ENCODE measurements around the gene TEAD1.

The TEAD1 gene

GRCh38 chr11:12673924-12674570 is at the start of gene TEAD1:
Gene TEAD1 (plus strand): TSS chr11:12674421.
- DNase-seq (ENCODE audit: low spot score) = peak; percentile 99

GRCh38 chr11:12624595-12624994 is 49.6 kb upstream of the TEAD1 start:
- DNase-seq (ENCODE audit: low spot score) = no peak

GRCh38 chr11:12625438-12626071 is 48.7 kb upstream of the TEAD1 start:
- no peak for DNase-seq (ENCODE audit: low spot score)

GRCh38 chr11:12626616-12627015 is 47.6 kb upstream of the TEAD1 start:
- no peak for DNase-seq (ENCODE audit: low spot score)

GRCh38 chr11:12628314-12628713 is 45.9 kb upstream of the TEAD1 start:
- no peak for DNase-seq (ENCODE audit: low spot score)

- no peak for DNase-seq (ENCODE audit: low spot score)
These were observed 44.5 kb upstream of the TEAD1 start for GRCh38 chr11:12629601-12630313.

GRCh38 chr11:12631651-12632050 is 42.6 kb upstream of the TEAD1 start:
- DNase-seq (ENCODE audit: low spot score) = no peak

- no peak for DNase-seq (ENCODE audit: low spot score)
These were observed 39.9 kb upstream of the TEAD1 start for GRCh38 chr11:12634329-12634728.

GRCh38 chr11:12636871-12637410 is 37.3 kb upstream of the TEAD1 start:
- no peak for DNase-seq (ENCODE audit: low spot score)

GRCh38 chr11:12639388-12639787 is 34.8 kb upstream of the TEAD1 start:
- DNase-seq (ENCODE audit: low spot score) = no peak

- no peak for DNase-seq (ENCODE audit: low spot score)
These were observed 33.9 kb upstream of the TEAD1 start for GRCh38 chr11:12640355-12640754.

GRCh38 chr11:12640926-12641849 is 33.0 kb upstream of the TEAD1 start:
- no peak for DNase-seq (ENCODE audit: low spot score)

GRCh38 chr11:12642040-12642439 is 32.2 kb upstream of the TEAD1 start:
- no peak for DNase-seq (ENCODE audit: low spot score)

- no peak for DNase-seq (ENCODE audit: low spot score)
These were observed 31.3 kb upstream of the TEAD1 start for GRCh38 chr11:12642806-12643428.

- no peak for DNase-seq (ENCODE audit: low spot score)
These were observed 27.7 kb upstream of the TEAD1 start for GRCh38 chr11:12646478-12646877.

GRCh38 chr11:12653729-12654128 is 20.5 kb upstream of the TEAD1 start:
- DNase-seq (ENCODE audit: low spot score) = no peak

GRCh38 chr11:12655842-12656241 is 18.4 kb upstream of the TEAD1 start:
- DNase-seq (ENCODE audit: low spot score) = no peak

GRCh38 chr11:12657336-12657735 is 16.9 kb upstream of the TEAD1 start:
- DNase-seq (ENCODE audit: low spot score) = no peak

- no peak for DNase-seq (ENCODE audit: low spot score)
These were observed 16.2 kb upstream of the TEAD1 start for GRCh38 chr11:12657981-12658380.

GRCh38 chr11:12662101-12662689 is 12.0 kb upstream of the TEAD1 start:
- DNase-seq (ENCODE audit: low spot score) = no peak

- no peak for DNase-seq (ENCODE audit: low spot score)
These were observed 9.8 kb upstream of the TEAD1 start for GRCh38 chr11:12664385-12664784.
